NCI-H2029 treated with DMSO at 0.1 percent for 48 hours (cell line): Measurements from ENCODE around the gene OSM.
"Not testable (repeated sequence)": the region's sequence is repeated elsewhere in the genome, so short reads cannot be mapped to it uniquely, and the experiment has no call there.

ENCODE experiments used
- DNase-seq: peaks from one replicate; lab custom pipeline; 2025; lab: John Stamatoyannopoulos, UW

Gene OSM

GRCh38 chr22:30226192-30226832 is 40.3 kb downstream of the OSM start:
- no peak for DNase-seq

GRCh38 chr22:30225220-30225927 is 41.3 kb downstream of the OSM start:
- DNase-seq = no peak

- no peak for DNase-seq
These were observed 42.3 kb downstream of the OSM start for GRCh38 chr22:30224161-30224857.

GRCh38 chr22:30223303-30223702 is 43.3 kb downstream of the OSM start:
- DNase-seq = no peak

- no peak for DNase-seq
These were observed 44.3 kb downstream of the OSM start for GRCh38 chr22:30222321-30222720.

GRCh38 chr22:30221121-30221992 is 45.3 kb downstream of the OSM start:
- DNase-seq = no peak

GRCh38 chr22:30220338-30221012 is 46.2 kb downstream of the OSM start:
- no peak for DNase-seq

- DNase-seq = no peak
These were observed 46.9 kb downstream of the OSM start for GRCh38 chr22:30219668-30220278.

GRCh38 chr22:30219049-30219654 is 47.5 kb downstream of the OSM start:
- DNase-seq = no peak

GRCh38 chr22:30217698-30218560 is 48.7 kb downstream of the OSM start:
- DNase-seq = no peak

GRCh38 chr22:30216710-30217109 is 49.9 kb downstream of the OSM start:
- no peak for DNase-seq

- not testable (repeated sequence) for DNase-seq
These were observed 50.4 kb downstream of the OSM start for GRCh38 chr22:30216272-30216671.

GRCh38 chr22:30214703-30215407 is 51.8 kb downstream of the OSM start:
- DNase-seq = no peak

- no peak for DNase-seq
These were observed 53.6 kb downstream of the OSM start for GRCh38 chr22:30212996-30213441.
